ENCODE data around the gene ZKSCAN8. TPM values are rescaled to one million over a fixed set of nuclear protein-coding genes. Genes with fewer than 3 reads are reported as not detected.

ZKSCAN8 gene
- total RNA-seq, 1 experiment from 2014 or later: 25.4 TPM

- H3K18ac ChIP-seq (ENCODE audit: insufficient read length, low read depth, low read length): peak overlapping the region; percentile 49
- H4K91ac ChIP-seq (ENCODE audit: insufficient read length, low read depth, low read length): no peak overlapping the region
- H3K9me3 Mint-ChIP-seq: no peaks in the 10 kb centered on the region; a peak in 1 of 5 replicates
- H3K4me1 Mint-ChIP-seq: peaks cover 8 to 14% of the 10 kb centered on the region in 2 experiments
- no peak overlapping the region; a peak in 1 of 7 replicates for H3K27ac Mint-ChIP-seq
- peak; percentile 93 for DNase-seq
- no peak overlapping the region for H3T11ph ChIP-seq (ENCODE audit: low read length)
- H4K8ac ChIP-seq (replicated peaks; ENCODE audit: insufficient read length, low read depth, low read length): no peak overlapping the region
- no CpG with 5 or more reads among the region's 32 CpGs for WGBS (ENCODE audit: extremely low coverage, insufficient read length, low lambda C conversion rate)
- H3K9ac ChIP-seq (ENCODE audit: extremely low read depth, insufficient read length, low read length): peak overlapping the region; percentile 81
- H3K27me3 Mint-ChIP-seq (ENCODE audit: low read depth): peaks cover 46% of the 10 kb centered on the region
- peaks cover 8 to 24% (median 22%) of the 10 kb centered on the region in 3 experiments for H3K36me3 Mint-ChIP-seq (ENCODE audit: insufficient read depth in 1 of 3, low read depth in 3 of 3)
- H2BK5ac ChIP-seq (ENCODE audit: insufficient read length, low read length): no peak overlapping the region
- H3K23ac ChIP-seq (ENCODE audit: insufficient read length, low read depth, low read length): no peak overlapping the region
- H2BK20ac ChIP-seq (ENCODE audit: low read depth, low read length, poor library complexity, severe bottlenecking): no peak overlapping the region
- no peaks in the 10 kb centered on the region for H3K79me1 ChIP-seq (ENCODE audit: insufficient read depth, low read depth, low read length, poor library complexity, severe bottlenecking)
- peak overlapping the region; percentile 48 for H2AFZ ChIP-seq (ENCODE audit: low read length)
- no peak overlapping the region for H2AK5ac ChIP-seq (ENCODE audit: insufficient read length, low read length)
- no peak overlapping the region for H3K56ac ChIP-seq (ENCODE audit: insufficient read length, low read depth, low read length)
- H3K27me3 ChIP-seq (ENCODE audit: insufficient read depth, low read length): no peaks in the 10 kb centered on the region
- no peaks in the 10 kb centered on the region for H3K9me3 ChIP-seq (ENCODE audit: control insufficient read depth, low read depth, low read length)
- H3K79me2 ChIP-seq (ENCODE audit: insufficient read depth, low read length): no peaks in the 10 kb centered on the region
- H3K4me3 Mint-ChIP-seq: peak overlapping the region; percentile 67 to 76
- H2BK12ac ChIP-seq (ENCODE audit: insufficient read length, low read depth, low read length): no peak overlapping the region
- H4K20me1 ChIP-seq (ENCODE audit: control insufficient read depth, insufficient read depth, insufficient read length): no peaks in the 10 kb centered on the region
- H2BK15ac ChIP-seq (ENCODE audit: low read depth, low read length): no peak overlapping the region
- peak overlapping the region; percentile 54; the same call in 1 of the 2 replicates for H3K14ac ChIP-seq (ENCODE audit: insufficient read depth, low read length)
- no peak for TF ChIP-seq CTCF (conservative IDR thresholded peaks at IDR 0.05)
- no peaks in the 10 kb centered on the region; the same call in 1 of the 2 replicates for H3K4me1 ChIP-seq (ENCODE audit: insufficient read depth, low read length)
- no peak overlapping the region for H2BK120ac ChIP-seq (ENCODE audit: low read depth, low read length, poor library complexity, severe bottlenecking)
- H4K5ac ChIP-seq (ENCODE audit: insufficient read length, low read depth, low read length): no peak overlapping the region
- H3K27ac ChIP-seq (ENCODE audit: insufficient read length, low read depth, low read length): no peak overlapping the region
- H3K4ac ChIP-seq (ENCODE audit: low read depth, low read length): no peak overlapping the region
- no peaks in the 10 kb centered on the region for H3K23me2 ChIP-seq (ENCODE audit: insufficient read length, low read depth, low read length, poor library complexity, severe bottlenecking)
- H3K4me2 ChIP-seq (ENCODE audit: insufficient read depth, insufficient read length, low read length): peak overlapping the region; percentile 72
Observed at GRCh38 chr6:28161410-28162079, 19.9 kb downstream of the ZKSCAN8 start.
